SK-N-MC (cell line): ENCODE results near the gene HES5.

Experiments
- EZH2 ChIP-seq: fragments of 200-600 bp; sonication (generic); IDR thresholded peaks from one replicate; pipeline ENCODE4 v1.6.1; 2017; ENCODE audit warnings: antibody characterized with exemption
- FOXP2 ChIP-seq: optimal IDR thresholded peaks from 2 replicates; pipeline ENCODE3; 2011; ENCODE audit warnings: mild to moderate bottlenecking, moderate library complexity; ENCODE audit not compliant: insufficient read depth; ENCODE audit errors: extremely low read length, control extremely low read depth
- POLR2AphosphoS5 ChIP-seq: IDR thresholded peaks from 2 replicates; pipeline ENCODE4 v1.6.1; 2012; ENCODE audit warnings: mild to moderate bottlenecking, low read depth, low read length, borderline replicate concordance

GRCh38 chr1:2501041-2501819, 28.8 kb downstream of the HES5 start:
- TF ChIP-seq EZH2 = no peak
- TF ChIP-seq POLR2AphosphoS5 = no peak
- no peak for TF ChIP-seq FOXP2
